ENCODE measurements around the gene ABTB2. TPM values are rescaled to one million over a fixed set of nuclear protein-coding genes. Genes with fewer than 3 reads are reported as not detected.

ABTB2 gene
- total RNA-seq, 1 donor from 2014 or later = 0.89 TPM

DNA sequence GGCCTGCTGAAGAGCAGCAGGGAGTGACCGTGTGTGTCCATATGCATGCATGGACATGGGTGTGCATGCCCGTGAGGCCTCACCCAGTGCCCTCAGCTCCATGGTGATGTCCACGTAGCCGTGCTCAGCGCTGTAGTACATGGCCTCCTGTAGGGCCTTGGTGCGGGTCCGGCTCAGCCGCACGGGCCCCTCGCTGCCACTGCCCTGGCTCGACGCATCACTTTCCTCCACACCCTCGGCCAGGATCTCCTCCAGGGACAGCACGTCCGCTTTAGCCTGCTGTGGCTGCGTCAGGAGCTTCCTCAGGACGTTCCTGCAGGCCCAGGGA, 195.4 kb downstream of the ABTB2 start:
- TF ChIP-seq, protein P1, sequence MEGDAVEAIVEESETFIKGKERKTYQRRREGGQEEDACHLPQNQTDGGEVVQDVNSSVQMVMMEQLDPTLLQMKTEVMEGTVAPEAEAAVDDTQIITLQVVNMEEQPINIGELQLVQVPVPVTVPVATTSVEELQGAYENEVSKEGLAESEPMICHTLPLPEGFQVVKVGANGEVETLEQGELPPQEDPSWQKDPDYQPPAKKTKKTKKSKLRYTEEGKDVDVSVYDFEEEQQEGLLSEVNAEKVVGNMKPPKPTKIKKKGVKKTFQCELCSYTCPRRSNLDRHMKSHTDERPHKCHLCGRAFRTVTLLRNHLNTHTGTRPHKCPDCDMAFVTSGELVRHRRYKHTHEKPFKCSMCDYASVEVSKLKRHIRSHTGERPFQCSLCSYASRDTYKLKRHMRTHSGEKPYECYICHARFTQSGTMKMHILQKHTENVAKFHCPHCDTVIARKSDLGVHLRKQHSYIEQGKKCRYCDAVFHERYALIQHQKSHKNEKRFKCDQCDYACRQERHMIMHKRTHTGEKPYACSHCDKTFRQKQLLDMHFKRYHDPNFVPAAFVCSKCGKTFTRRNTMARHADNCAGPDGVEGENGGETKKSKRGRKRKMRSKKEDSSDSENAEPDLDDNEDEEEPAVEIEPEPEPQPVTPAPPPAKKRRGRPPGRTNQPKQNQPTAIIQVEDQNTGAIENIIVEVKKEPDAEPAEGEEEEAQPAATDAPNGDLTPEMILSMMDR (IDR thresholded peaks at IDR 0.05) = no peak
- Mint-ChIP-seq H3K27ac (ENCODE audit: unreplicated experiment) (no peak overlapping the region), H3K9me3 (ENCODE audit: unreplicated experiment) (no peaks in the 10 kb centered on the region), H3K4me3 (ENCODE audit: unreplicated experiment) (no peak overlapping the region), H3K27me3 (ENCODE audit: unreplicated experiment) (no peaks in the 10 kb centered on the region), H3K4me1 (ENCODE audit: unreplicated experiment) (no peaks in the 10 kb centered on the region), H3K36me3 (ENCODE audit: unreplicated experiment) (no peaks in the 10 kb centered on the region)
- DNase-seq (ENCODE audit: extremely low spot score, unreplicated experiment) = no peak

DNA sequence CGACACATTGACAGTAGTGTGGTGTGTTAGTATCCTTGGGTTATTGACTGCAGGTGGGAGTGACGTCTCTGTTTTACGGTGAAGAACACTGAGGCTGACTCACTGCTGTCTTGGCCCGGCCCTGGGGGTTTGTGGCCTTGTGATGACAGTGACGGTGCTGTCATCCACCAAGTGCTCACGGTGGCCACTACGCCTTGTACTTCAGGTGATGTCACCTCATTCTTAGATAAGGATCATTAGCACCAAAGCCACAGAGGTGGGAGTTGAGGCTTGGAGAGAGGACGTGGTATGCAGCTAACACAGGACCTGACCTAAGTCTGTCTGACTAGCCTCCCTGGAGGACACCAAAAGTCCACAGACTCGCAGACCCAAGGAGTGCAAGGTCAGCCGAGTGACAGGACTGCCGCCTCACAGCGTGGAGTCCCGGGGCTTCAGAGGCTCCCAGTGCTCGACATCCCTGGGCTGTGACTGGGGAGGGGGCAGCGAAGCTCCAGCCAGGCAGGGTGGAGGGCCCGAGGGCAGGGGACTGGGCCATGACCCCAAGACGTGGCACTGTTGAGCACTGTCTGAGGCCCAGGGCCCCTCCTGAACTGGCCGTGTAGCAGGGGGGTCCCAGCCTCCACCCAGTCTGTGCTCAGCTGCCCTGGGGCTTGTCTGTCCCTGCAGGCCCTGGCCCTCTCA, 195.9 kb downstream of the ABTB2 start:
- TF ChIP-seq, protein P1 (IDR thresholded peaks at IDR 0.05) = no peak

DNA sequence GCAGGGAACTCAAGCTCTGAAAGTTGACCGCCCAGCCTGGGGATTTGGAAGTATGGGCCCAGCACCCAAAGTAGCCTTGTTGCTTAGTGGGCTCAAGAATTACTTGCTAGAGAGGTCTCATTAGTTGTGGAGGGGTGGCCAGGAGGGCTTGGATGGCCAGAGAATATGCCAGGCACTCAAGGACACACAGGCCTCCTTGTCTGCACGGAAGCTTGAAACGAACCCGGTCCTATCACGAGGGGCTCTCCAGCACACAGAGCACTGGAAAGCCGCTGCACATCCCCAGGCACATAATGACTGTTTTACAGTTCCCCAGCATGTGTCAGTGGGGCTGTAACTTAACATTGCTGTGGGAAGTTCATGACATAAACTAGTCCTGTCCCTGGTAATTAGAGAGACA, 196.4 kb downstream of the ABTB2 start:
- no peak overlapping the region for H3K27ac Mint-ChIP-seq (ENCODE audit: unreplicated experiment)
- TF ChIP-seq, protein P1 (IDR thresholded peaks at IDR 0.05) = no peak
- no peaks in the 10 kb centered on the region for H3K36me3 Mint-ChIP-seq (ENCODE audit: unreplicated experiment)
- H3K9me3 Mint-ChIP-seq (ENCODE audit: unreplicated experiment) = no peaks in the 10 kb centered on the region
- no peaks in the 10 kb centered on the region for H3K4me1 Mint-ChIP-seq (ENCODE audit: unreplicated experiment)
- no peak overlapping the region for H3K4me3 Mint-ChIP-seq (ENCODE audit: unreplicated experiment)
- no peaks in the 10 kb centered on the region for H3K27me3 Mint-ChIP-seq (ENCODE audit: unreplicated experiment)
- no peak for DNase-seq (ENCODE audit: extremely low spot score, unreplicated experiment)

More for the DNA sequence above, 195.9 kb downstream of the ABTB2 start:
- no peak for DNase-seq (ENCODE audit: extremely low spot score, unreplicated experiment)
- H3K4me3 Mint-ChIP-seq (ENCODE audit: unreplicated experiment) = no peak overlapping the region
- H3K36me3 Mint-ChIP-seq (ENCODE audit: unreplicated experiment) = no peaks in the 10 kb centered on the region
- no peaks in the 10 kb centered on the region for H3K4me1 Mint-ChIP-seq (ENCODE audit: unreplicated experiment)
- H3K27ac Mint-ChIP-seq (ENCODE audit: unreplicated experiment) = no peak overlapping the region
- no peaks in the 10 kb centered on the region for H3K27me3 Mint-ChIP-seq (ENCODE audit: unreplicated experiment)
- no peaks in the 10 kb centered on the region for H3K9me3 Mint-ChIP-seq (ENCODE audit: unreplicated experiment)

DNA sequence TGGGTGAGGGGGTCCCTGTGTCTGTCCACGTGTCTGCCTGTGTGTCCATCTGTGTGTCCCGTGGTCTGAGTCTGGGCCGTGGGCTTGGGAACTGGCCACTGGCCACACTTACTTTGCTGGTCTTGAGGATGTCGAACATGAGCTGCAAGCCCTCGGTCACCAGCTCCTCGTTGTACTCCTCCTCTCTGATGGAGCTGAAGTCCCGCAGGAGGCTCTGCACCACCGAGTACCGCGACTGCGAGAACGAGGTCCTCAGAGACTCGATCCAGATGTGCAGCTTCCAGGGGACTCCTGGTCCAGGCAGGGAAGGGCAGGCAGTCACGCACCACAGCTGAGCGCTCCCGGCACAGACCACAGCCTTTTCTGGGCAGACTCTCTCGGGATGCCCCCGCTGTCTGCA, 197.0 kb downstream of the ABTB2 start:
- TF ChIP-seq, protein P1 (IDR thresholded peaks at IDR 0.05) = no peak
- Mint-ChIP-seq H3K27ac (ENCODE audit: unreplicated experiment) (no peak overlapping the region), H3K4me3 (ENCODE audit: unreplicated experiment) (no peak overlapping the region), H3K4me1 (ENCODE audit: unreplicated experiment) (no peaks in the 10 kb centered on the region), H3K9me3 (ENCODE audit: unreplicated experiment) (no peaks in the 10 kb centered on the region), H3K27me3 (ENCODE audit: unreplicated experiment) (no peaks in the 10 kb centered on the region), H3K36me3 (ENCODE audit: unreplicated experiment) (no peaks in the 10 kb centered on the region)
- no peak for DNase-seq (ENCODE audit: extremely low spot score, unreplicated experiment)

DNA sequence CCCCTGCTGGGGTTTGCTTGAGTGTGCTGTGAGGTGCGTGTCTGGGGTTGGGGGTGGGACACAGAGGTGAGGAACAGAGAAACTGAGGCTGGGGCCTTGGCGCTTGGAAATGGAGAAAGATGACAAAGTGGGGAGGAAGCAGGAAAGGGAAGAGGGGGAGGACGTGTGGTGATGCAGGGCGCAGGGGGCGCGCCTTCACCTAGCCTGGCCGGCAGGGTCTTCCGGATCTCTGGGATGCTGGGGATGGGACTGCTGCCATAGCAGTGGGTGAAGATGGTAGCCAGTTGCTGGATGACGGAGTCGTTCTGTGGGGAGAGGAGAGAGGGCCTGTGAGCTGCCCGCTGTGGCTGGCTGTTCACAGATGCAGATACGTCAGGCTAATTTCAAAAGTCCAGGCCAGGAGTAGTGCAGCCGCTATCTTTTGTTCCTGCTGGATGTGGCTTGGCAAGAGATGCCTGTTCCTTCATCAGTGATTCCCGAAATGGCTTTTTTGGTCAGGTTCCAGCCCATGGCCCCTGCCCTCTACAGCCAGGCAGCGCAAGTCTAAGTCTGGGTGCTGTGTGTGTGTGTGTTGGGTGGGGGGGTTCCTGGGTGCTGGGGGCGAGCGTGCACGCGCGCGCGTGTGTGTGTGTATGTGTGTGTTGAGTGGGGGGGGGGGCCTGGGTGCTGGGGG, 197.6 kb downstream of the ABTB2 start:
- Mint-ChIP-seq H3K4me3 (ENCODE audit: unreplicated experiment) (no peak overlapping the region), H3K9me3 (ENCODE audit: unreplicated experiment) (no peaks in the 10 kb centered on the region), H3K4me1 (ENCODE audit: unreplicated experiment) (no peaks in the 10 kb centered on the region), H3K27ac (ENCODE audit: unreplicated experiment) (no peak overlapping the region), H3K36me3 (ENCODE audit: unreplicated experiment) (no peaks in the 10 kb centered on the region), H3K27me3 (ENCODE audit: unreplicated experiment) (no peaks in the 10 kb centered on the region)
- TF ChIP-seq, protein P1 (IDR thresholded peaks at IDR 0.05) = no peak
- no peak for DNase-seq (ENCODE audit: extremely low spot score, unreplicated experiment)
